Peyer's patch (tissue), 4 donors: ENCODE measurements around the gene BLTP3B.

Experiments used
- POLR2A ChIP-seq, 2 donors: fragments of 450-650 bp; IDR thresholded peaks; one replicate each; pipeline ENCODE4 v1.5.1; 2017; ENCODE audit warnings: antibody characterized with exemption in 2 of 2, mild to moderate bottlenecking in 2 of 2, moderate library complexity in 2 of 2
- TF ChIP-seq, protein P1 (sequence below), 6 experiments: fragments of 450-650 bp in 4 of 6; fragments of 200-600 bp in 2 of 6; sonication (generic) in 1 of 6; IDR thresholded peaks; one replicate each; pipeline ENCODE4 v1.5.1; 2017 to 2019; ENCODE audit warnings: antibody characterized with exemption in 6 of 6, mild to moderate bottlenecking in 3 of 6, moderate library complexity in 1 of 6

GRCh38 chr12:100110276-100110675, 32.4 kb downstream of the BLTP3B start:
- TF ChIP-seq POLR2A (IDR thresholded peaks at IDR 0.05) = no peak
- TF ChIP-seq, protein P1, sequence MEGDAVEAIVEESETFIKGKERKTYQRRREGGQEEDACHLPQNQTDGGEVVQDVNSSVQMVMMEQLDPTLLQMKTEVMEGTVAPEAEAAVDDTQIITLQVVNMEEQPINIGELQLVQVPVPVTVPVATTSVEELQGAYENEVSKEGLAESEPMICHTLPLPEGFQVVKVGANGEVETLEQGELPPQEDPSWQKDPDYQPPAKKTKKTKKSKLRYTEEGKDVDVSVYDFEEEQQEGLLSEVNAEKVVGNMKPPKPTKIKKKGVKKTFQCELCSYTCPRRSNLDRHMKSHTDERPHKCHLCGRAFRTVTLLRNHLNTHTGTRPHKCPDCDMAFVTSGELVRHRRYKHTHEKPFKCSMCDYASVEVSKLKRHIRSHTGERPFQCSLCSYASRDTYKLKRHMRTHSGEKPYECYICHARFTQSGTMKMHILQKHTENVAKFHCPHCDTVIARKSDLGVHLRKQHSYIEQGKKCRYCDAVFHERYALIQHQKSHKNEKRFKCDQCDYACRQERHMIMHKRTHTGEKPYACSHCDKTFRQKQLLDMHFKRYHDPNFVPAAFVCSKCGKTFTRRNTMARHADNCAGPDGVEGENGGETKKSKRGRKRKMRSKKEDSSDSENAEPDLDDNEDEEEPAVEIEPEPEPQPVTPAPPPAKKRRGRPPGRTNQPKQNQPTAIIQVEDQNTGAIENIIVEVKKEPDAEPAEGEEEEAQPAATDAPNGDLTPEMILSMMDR (IDR thresholded peaks at IDR 0.05) = no peak
